Endothelial cell of umbilical vein (primary cell): ENCODE measurements around the gene TXNDC2. TPM values are rescaled to one million over a fixed set of nuclear protein-coding genes. Genes with fewer than 3 reads are reported as not detected.

ENCODE experiments used
- BruUV-seq: library from RNA; stranded (reverse); fragments of 400-500 nt; replicated peaks from 2 replicates; lab custom pipeline; 2021; lab: Mats Ljungman, UMichigan
- CTCF ChIA-PET: fragments of 300-600, 350-600 bp; sonication (Branson Sonifier 250); formaldehyde crosslinking; loops from one replicate; lab custom pipeline; 2021; ENCODE audit warnings: antibody characterized with exemption, inconsistent platforms; lab: Charles Lee
- POLR2A ChIA-PET: fragments of 300-600, 350-600 bp; sonication (Branson Sonifier 250); formaldehyde crosslinking; loops from one replicate; lab custom pipeline; 2021; ENCODE audit warnings: antibody characterized with exemption, inconsistent platforms; lab: Charles Lee
- DNase-seq: peaks from one replicate; pipeline ENCODE4 v3.0.0-alpha.2; 2011; ENCODE audit warnings: low read depth, low spot score
- FAIRE-seq: peaks from 2 replicates; lab custom pipeline; 2011; peaks lifted over from hg19 to GRCh38; lab: Jason Lieb, UNC
- H2AFZ ChIP-seq: 2 replicates; pipeline ENCODE4 v1.6.0; 2012; ENCODE audit warnings: low read depth, low read length, control low read depth, inconsistent platforms
- H3K27ac ChIP-seq: 2 replicates; pipeline ENCODE4 v1.5.1; 2011; ENCODE audit warnings: low read depth, mild to moderate bottlenecking, control low read depth, low read length, moderate library complexity; ENCODE audit not compliant: insufficient read depth
- H3K27me3 ChIP-seq, 2 experiments: 2 replicates each; pipeline versions ENCODE4 v1.6.0 to v1.6.1; 2011; ENCODE audit warnings: low read length in 2 of 2, mixed read lengths in 1 of 2; ENCODE audit not compliant: control insufficient read depth in 2 of 2, insufficient read depth in 2 of 2
- H3K36me3 ChIP-seq, 2 experiments: 2 replicates in 1 of 2; 3 replicates in 1 of 2; pipeline ENCODE4 v1.5.1; 2011; ENCODE audit warnings: low read length in 2 of 2, mild to moderate bottlenecking in 1 of 2, moderate library complexity in 1 of 2; ENCODE audit not compliant: control insufficient read depth in 2 of 2, insufficient read depth in 2 of 2; ENCODE audit errors: extremely low read depth in 1 of 2
- H3K4me1 ChIP-seq: 3 replicates; pipeline ENCODE4 v1.5.1; 2011; ENCODE audit warnings: mild to moderate bottlenecking, low read length; ENCODE audit not compliant: control insufficient read depth, insufficient read depth; ENCODE audit errors: extremely low read depth
- H3K4me2 ChIP-seq: 2 replicates; pipeline ENCODE4 v1.6.1; 2011; ENCODE audit warnings: low read length, control low read depth, mixed read lengths; ENCODE audit not compliant: insufficient read depth
- H3K4me3 ChIP-seq, 3 experiments: fragments of 200-600 bp in 1 of 3; sonication (generic), shearing (Covaris generic) in 1 of 3; replicated peaks in 1 of 3; 2 replicates each; pipeline ENCODE4 v1.5.1; 2011 to 2016; ENCODE audit warnings: control low read depth in 3 of 3, low read length in 3 of 3, mild to moderate bottlenecking in 2 of 3, inconsistent platforms in 1 of 3, low read depth in 1 of 3, moderate library complexity in 1 of 3; ENCODE audit not compliant: insufficient read depth in 1 of 3
- H3K79me2 ChIP-seq: 2 replicates; pipeline ENCODE4 v1.6.0; 2012; ENCODE audit warnings: low read length, inconsistent platforms; ENCODE audit not compliant: control insufficient read depth, insufficient read depth
- H3K9ac ChIP-seq: replicated peaks from 2 replicates; pipeline ENCODE3; 2011; ENCODE audit warnings: low read length, control low read depth; ENCODE audit not compliant: insufficient read depth; ENCODE audit errors: extremely low read depth
- H3K9me1 ChIP-seq: replicated peaks from 3 replicates; pipeline ENCODE4 v1.6.0; 2011; ENCODE audit warnings: mild to moderate bottlenecking, low read length; ENCODE audit not compliant: control insufficient read depth, insufficient read depth; ENCODE audit errors: extremely low read depth
- H3K9me3 ChIP-seq: replicated peaks from 2 replicates; pipeline ENCODE4 v1.5.1; 2012; ENCODE audit warnings: low read length, inconsistent platforms; ENCODE audit not compliant: control insufficient read depth, insufficient read depth
- H4K20me1 ChIP-seq: replicated peaks from 2 replicates; pipeline ENCODE3; 2011; ENCODE audit warnings: mild to moderate bottlenecking, low read length; ENCODE audit not compliant: control insufficient read depth, insufficient read depth; ENCODE audit errors: extremely low read depth
- EZH2 ChIP-seq: IDR thresholded peaks from 2 replicates; pipeline ENCODE4 v1.6.1; 2012; ENCODE audit warnings: borderline replicate concordance, low read depth, mild to moderate bottlenecking, moderate library complexity, low read length, inconsistent platforms; ENCODE audit not compliant: severe bottlenecking
- FOS ChIP-seq: IDR thresholded peaks from 2 replicates; pipeline ENCODE4 v1.6.1; 2011; ENCODE audit warnings: mild to moderate bottlenecking, low read length, moderate library complexity, borderline replicate concordance; ENCODE audit not compliant: insufficient read depth
- GATA2 ChIP-seq: IDR thresholded peaks from 2 replicates; pipeline ENCODE4 v1.7.0; 2011; ENCODE audit warnings: low read depth, mild to moderate bottlenecking, moderate library complexity, mixed read lengths, low read length; ENCODE audit not compliant: insufficient read length, insufficient read depth
- JUN ChIP-seq: IDR thresholded peaks from 2 replicates; pipeline ENCODE4 v1.6.1; 2011; ENCODE audit warnings: borderline replicate concordance, low read depth; ENCODE audit not compliant: insufficient read length, insufficient read depth
- MAX ChIP-seq: IDR thresholded peaks from 2 replicates; pipeline ENCODE4 v1.6.1; 2011; ENCODE audit not compliant: insufficient read depth, insufficient read length
- MYC ChIP-seq: IDR thresholded peaks from one replicate; pipeline ENCODE4 v1.6.1; 2011; ENCODE audit warnings: mild to moderate bottlenecking, low read depth, low read length
- POLR2A ChIP-seq: IDR thresholded peaks from 2 replicates; pipeline ENCODE4 v1.6.1; 2012; ENCODE audit warnings: low read depth, mild to moderate bottlenecking, control low read depth, low read length
- POLR2AphosphoS5 ChIP-seq: IDR thresholded peaks from 2 replicates; pipeline ENCODE4 v1.6.1; 2012; ENCODE audit warnings: low read depth, mild to moderate bottlenecking, control low read depth, low read length, moderate library complexity; ENCODE audit not compliant: insufficient read depth
- dilution Hi-C: fragments of 300-500 bp; cut with MboI; formaldehyde crosslinking; loops from one replicate; pipeline ENCODE4 v1.15.0; 2019; ENCODE audit warnings: low sequenced_read_pairs; ENCODE audit not compliant: extremely low pct_ligation_motif_present
- intact Hi-C: fragments of 100-400 bp; cut with micrococcal nuclease; formaldehyde crosslinking; loops from one replicate; pipeline ENCODE4 v1.10.0; 2022
- polyA plus RNA-seq, 4 experiments: library from polyadenylated mRNA; depleted of rRNA in 3 of 4; stranded (reverse) in 3 of 4; unstranded in 1 of 4; fragments of >200 nt; gene quantifications; 2 replicates each; pipeline versions ENCODE4 v1.2.1 to v1.2.3, GENCODE V29; 2011 to 2012; ENCODE audit warnings: missing spikeins in 1 of 4
- total RNA-seq: library from RNA; stranded (reverse); gene quantifications from 2 replicates; pipeline ENCODE4 v1.2.3, GENCODE V29; 2021
- TF ChIP-seq, protein P1 (sequence below), 2 donors: IDR thresholded peaks; 1 replicate in 1 of 2; 2 replicates in 1 of 2; pipeline ENCODE4 v1.5.1; 2011; ENCODE audit warnings: low read length in 2 of 2, mild to moderate bottlenecking in 2 of 2, moderate library complexity in 2 of 2, control low read depth in 1 of 2, inconsistent platforms in 1 of 2, low read depth in 1 of 2; ENCODE audit not compliant: insufficient read depth in 1 of 2; ENCODE audit errors: extremely low read depth in 1 of 2

Gene TXNDC2
- total and polyA plus RNA-seq, 2 donors (not counting 3 experiments of a cell fraction or from before 2014, with no cell fraction given): 0.12 TPM; not detected in 1

- H3K9ac ChIP-seq: no peak overlapping the region
- H3K4me2 ChIP-seq: no peak overlapping the region
- no peaks in the 10 kb centered on the region for H3K9me1 ChIP-seq
- DNase-seq: no peak
- BruUV-seq: no TSS peak
- H3K27ac ChIP-seq: no peak overlapping the region
- no peaks in the 10 kb centered on the region for H3K36me3 ChIP-seq
- TF ChIP-seq, protein P1, sequence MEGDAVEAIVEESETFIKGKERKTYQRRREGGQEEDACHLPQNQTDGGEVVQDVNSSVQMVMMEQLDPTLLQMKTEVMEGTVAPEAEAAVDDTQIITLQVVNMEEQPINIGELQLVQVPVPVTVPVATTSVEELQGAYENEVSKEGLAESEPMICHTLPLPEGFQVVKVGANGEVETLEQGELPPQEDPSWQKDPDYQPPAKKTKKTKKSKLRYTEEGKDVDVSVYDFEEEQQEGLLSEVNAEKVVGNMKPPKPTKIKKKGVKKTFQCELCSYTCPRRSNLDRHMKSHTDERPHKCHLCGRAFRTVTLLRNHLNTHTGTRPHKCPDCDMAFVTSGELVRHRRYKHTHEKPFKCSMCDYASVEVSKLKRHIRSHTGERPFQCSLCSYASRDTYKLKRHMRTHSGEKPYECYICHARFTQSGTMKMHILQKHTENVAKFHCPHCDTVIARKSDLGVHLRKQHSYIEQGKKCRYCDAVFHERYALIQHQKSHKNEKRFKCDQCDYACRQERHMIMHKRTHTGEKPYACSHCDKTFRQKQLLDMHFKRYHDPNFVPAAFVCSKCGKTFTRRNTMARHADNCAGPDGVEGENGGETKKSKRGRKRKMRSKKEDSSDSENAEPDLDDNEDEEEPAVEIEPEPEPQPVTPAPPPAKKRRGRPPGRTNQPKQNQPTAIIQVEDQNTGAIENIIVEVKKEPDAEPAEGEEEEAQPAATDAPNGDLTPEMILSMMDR (IDR thresholded peaks at IDR 0.05; ENCODE audit: extremely low read depth in 1 of 2, insufficient read depth in 1 of 2, low read depth in 1 of 2, low read length in 2 of 2): no peak
- TF ChIP-seq EZH2 (no peak), GATA2 (no peak), POLR2A (no peak), MYC (no peak), FOS (no peak), MAX (no peak), JUN (no peak), POLR2AphosphoS5 (no peak)
- H3K4me1 ChIP-seq: peaks cover 6% of the 10 kb centered on the region
- no peak overlapping the region for H3K4me3 ChIP-seq
- H3K79me2 ChIP-seq: peaks cover 9% of the 10 kb centered on the region
- intact Hi-C loops: no loop called here
- H3K27me3 ChIP-seq: peaks cover 0 to 7% of the 10 kb centered on the region in 2 experiments
- H4K20me1 ChIP-seq: peaks cover under 1% of the 10 kb centered on the region
- ChIA-PET POLR2A (no interaction called here), CTCF (no interaction called here)
- FAIRE-seq: no peak
- H2AFZ ChIP-seq: no peak overlapping the region
- dilution Hi-C loops: no loop called here
- no peaks in the 10 kb centered on the region for H3K9me3 ChIP-seq
These were observed 24.3 kb downstream of the TXNDC2 start for GRCh38 chr18:9910071-9910470.
